AG09309 (cell line): ENCODE results near the gene CNTN3.
A peak's percentile ranks its signal among the peaks of the same experiment; 100 is the strongest.

Experiments
- DNase-seq: peaks from one replicate; pipeline ENCODE4 v3.0.0-alpha.2; 2010; ENCODE audit warnings: low read depth
- H3K4me3 ChIP-seq: 2 replicates; pipeline ENCODE4 v1.5.1; 2011; ENCODE audit warnings: mild to moderate bottlenecking, low read depth, low read length, moderate library complexity; ENCODE audit not compliant: control insufficient read depth
- CTCF ChIP-seq: IDR thresholded peaks from 2 replicates; pipeline ENCODE4 v1.5.1; 2011; ENCODE audit warnings: mild to moderate bottlenecking, low read depth, low read length, inconsistent platforms; ENCODE audit not compliant: insufficient read depth, control insufficient read depth; ENCODE audit errors: missing control alignments

CNTN3 gene

DNA sequence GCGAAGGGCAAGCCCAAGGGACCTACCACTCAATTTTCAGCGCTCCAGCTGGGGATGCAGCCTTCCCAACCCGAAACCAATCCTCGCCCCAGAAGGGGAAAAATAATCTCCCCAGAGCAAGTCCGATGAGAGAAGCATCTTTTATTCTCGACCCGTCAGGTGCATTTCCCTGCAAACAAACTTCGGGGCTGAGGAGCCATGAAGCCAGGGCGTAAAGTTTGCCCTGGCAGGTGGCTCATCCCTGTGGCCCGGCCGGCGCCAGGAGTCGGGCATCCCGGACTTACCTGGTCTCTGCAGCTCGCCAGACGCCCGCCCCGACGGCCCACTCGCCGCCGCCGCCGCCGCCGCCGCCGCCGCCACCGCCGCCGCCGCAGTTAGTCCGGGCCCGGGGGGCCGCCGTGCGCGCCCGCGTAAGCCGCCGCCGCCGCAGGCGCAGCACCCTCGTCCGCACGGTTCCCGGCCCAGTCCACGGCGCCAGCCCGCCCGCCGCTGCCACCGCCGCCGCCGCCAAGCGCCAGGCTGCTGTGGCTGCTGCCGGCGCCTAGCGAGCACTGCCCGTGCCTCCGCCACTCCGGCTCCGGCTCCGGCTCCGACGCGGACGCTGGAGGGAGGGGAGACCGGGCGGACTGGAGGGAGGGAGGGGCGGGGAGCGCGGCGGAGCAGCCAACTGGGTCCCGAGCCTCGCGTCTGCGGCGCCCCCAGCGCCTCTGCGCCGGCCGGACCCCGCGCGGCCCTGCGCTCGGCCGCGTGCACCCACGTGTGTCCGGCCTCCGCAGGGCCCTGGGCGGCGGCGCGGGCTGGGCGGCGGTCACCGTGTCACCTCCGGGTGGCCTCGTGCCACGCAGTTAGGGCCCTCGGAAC, at the start of gene CNTN3:
Gene CNTN3 (minus strand): TSS at position 553 of the 861 bp plus-strand sequence. CDS start 93,547 bp downstream, outside the sequence.
- peak within 1 kb of the TSS; percentile 76 for H3K4me3 ChIP-seq
- no peak for DNase-seq
- no peak for TF ChIP-seq CTCF

DNA sequence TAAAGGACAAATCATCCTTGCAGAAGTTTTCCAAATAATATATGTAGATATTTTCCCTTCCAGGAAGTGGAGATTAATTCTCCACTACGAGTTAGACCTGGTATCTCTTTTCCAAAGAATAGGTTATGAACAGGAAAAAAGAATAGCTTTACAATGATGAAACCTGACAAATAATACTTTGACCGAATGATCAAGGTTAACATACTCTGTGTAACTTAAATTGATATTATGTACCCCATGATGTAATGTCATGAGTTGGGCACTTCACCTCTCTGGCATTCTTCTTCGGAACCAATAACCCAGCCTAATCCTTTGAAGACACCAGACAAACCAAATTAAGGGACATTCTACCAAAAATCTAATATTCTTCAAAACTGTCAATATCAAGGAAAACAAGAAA, 48.7 kb upstream of the CNTN3 start:
- TF ChIP-seq CTCF, result no peak
- DNase-seq, result no peak
- H3K4me3 ChIP-seq, result no peak overlapping the region

DNA sequence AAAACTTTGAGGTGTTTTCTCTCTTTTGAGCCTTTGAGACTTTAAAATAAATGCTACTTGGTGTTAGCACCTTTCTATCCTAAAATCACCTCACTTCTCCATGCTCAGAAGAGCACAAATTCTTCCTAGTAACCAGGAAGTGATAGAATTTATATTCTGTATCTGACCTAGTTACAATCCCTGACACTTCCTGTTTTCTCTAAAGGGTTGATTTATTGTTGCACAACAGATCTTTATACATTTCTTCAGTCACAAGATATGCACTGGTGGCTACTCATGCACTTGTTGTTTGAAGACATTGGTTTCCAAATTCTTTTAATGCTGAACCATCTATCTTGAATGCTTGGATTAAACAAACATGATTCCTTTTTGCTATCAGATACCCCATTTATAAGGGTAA, 47.2 kb upstream of the CNTN3 start:
- no peak overlapping the region for H3K4me3 ChIP-seq
- no peak for TF ChIP-seq CTCF
- DNase-seq, result no peak

- H3K4me3 ChIP-seq, result no peak overlapping the region
- no peak for DNase-seq
- no peak for TF ChIP-seq CTCF
Measured at GRCh38 chr3:74651885-74652284, 37.4 kb upstream of the CNTN3 start.

GRCh38 chr3:74651292-74651691, 36.8 kb upstream of the CNTN3 start:
- DNase-seq, result no peak
- TF ChIP-seq CTCF, result no peak
- no peak overlapping the region for H3K4me3 ChIP-seq

GRCh38 chr3:74648107-74648506, 33.6 kb upstream of the CNTN3 start:
- no peak for TF ChIP-seq CTCF
- H3K4me3 ChIP-seq, result no peak overlapping the region
- no peak for DNase-seq
